ENCODE data around the gene ALDH1L1. TPM values are rescaled to one million over a fixed set of nuclear protein-coding genes. Genes with fewer than 3 reads are reported as not detected.

Gene ALDH1L1
- total and polyA plus RNA-seq, 7 experiments from 2014 or later: not detected

DNA sequence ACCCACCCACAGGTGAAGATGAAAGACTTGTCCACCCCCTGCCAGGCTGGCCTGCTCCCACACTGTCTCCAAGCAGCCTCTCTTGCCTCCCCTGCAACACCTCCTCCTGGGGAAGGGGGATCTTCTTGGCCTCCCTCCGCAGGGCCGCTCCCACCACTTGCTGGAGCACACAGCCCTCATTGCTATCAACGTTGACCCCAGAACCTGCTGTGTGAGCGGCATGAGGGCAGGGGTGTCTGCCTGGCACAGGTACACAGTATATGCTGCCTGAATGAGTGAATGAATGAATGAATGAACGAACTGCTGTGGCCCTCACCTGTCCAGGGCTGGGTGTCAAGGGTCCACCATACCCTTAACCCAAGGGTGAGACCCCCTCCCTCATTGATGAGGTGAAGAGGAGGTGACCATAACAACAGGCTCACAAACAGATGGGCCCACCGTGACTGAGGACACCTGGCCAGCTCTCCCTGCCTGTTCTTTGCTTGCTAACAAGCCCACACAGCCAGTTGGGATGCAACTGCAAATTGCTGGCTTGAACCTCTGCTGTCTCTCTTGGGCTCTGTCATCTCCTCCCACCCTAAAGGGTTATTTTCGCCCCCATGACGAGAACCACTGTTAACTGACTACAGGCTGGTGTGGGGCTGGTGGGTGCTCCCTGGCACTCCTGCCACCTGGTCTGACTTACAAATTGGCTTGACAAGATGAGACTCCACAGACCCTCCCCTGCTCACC lies 118.9 kb downstream of the ALDH1L1 start:
- Mint-ChIP-seq H3K9me3 (no peaks in the 10 kb centered on the region), H3K4me3 (no peak overlapping the region), H3K27ac (no peak overlapping the region), H3K36me3 (peaks cover 0 to 50% (median 6%) of the 10 kb centered on the region in 5 donors), H3K27me3 (no peaks in the 10 kb centered on the region), H3K4me1 (peaks cover 11 to 24% (median 20%) of the 10 kb centered on the region in 7 donors)
- POLR2A ChIA-PET: no interaction called here
- DNase-seq (no peak), ATAC-seq (no peak)
- peaks cover 0 to 7% (median 0%) of the 10 kb centered on the region in 3 experiments for H3K36me3 ChIP-seq (ENCODE audit: control insufficient read depth in 2 of 3, insufficient read depth in 3 of 3, low read length in 3 of 3)
- no peaks in the 10 kb centered on the region for H3K9me3 ChIP-seq (ENCODE audit: control insufficient read depth in 2 of 3, low read length in 3 of 3)
- CTCF ChIA-PET: no interaction called here
- H3K27me3 ChIP-seq (ENCODE audit: control insufficient read depth in 2 of 2, insufficient read depth in 2 of 2, low read length in 2 of 2): no peaks in the 10 kb centered on the region
- intact Hi-C loops (cut with micrococcal nuclease): no loop called here
- H3K27ac ChIP-seq (ENCODE audit: low read depth, low read length): no peak overlapping the region
- peaks cover 7 to 11% of the 10 kb centered on the region in 2 donors for H3K4me1 ChIP-seq (ENCODE audit: control insufficient read depth in 2 of 2, insufficient read depth in 2 of 2, low read length in 2 of 2)
- H3K4me3 ChIP-seq (ENCODE audit: low read length): no peak overlapping the region

DNA sequence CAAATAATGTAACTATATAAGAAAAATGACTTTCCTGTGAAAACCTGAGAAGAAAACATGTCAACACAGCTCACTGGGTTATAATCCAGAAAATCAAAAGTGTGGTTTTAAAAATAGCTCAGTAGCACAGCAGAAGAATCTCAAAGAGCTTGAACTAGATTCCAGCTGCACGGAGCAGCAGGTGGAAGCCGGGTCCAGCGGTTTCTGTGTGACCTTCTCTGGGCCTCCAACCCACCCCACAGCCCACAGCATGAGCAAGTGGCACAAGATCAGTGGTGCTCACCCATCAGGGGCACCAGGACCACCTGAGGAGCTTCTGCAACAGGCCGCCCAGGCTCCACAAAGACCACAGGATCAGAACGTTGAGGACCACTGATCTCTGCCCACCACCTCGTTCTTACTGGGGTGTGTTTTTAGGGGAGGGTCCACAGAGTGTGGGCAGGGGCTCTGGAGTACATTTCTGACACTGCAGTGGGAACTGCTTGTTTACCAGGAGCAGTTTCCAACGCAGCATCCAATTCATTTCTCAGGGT lies 119.7 kb downstream of the ALDH1L1 start:
- Mint-ChIP-seq H3K4me1 (peaks cover 11 to 22% (median 20%) of the 10 kb centered on the region in 7 donors), H3K27me3 (no peaks in the 10 kb centered on the region), H3K36me3 (peaks cover 0 to 43% (median under 1%) of the 10 kb centered on the region in 5 donors), H3K4me3 (no peak overlapping the region), H3K27ac (no peak overlapping the region), H3K9me3 (no peaks in the 10 kb centered on the region)
- Histone ChIP-seq H3K4me1 (ENCODE audit: control insufficient read depth in 2 of 2, insufficient read depth in 2 of 2, low read length in 2 of 2) (peaks cover 7 to 11% of the 10 kb centered on the region in 2 donors), H3K36me3 (ENCODE audit: control insufficient read depth in 2 of 3, insufficient read depth in 3 of 3, low read length in 3 of 3) (peaks cover 0 to 8% (median 0%) of the 10 kb centered on the region in 3 experiments), H3K27ac (ENCODE audit: low read depth, low read length) (no peak overlapping the region), H3K4me3 (ENCODE audit: low read length) (no peak overlapping the region), H3K27me3 (ENCODE audit: control insufficient read depth in 2 of 2, insufficient read depth in 2 of 2, low read length in 2 of 2) (no peaks in the 10 kb centered on the region), H3K9me3 (ENCODE audit: control insufficient read depth in 2 of 3, low read length in 3 of 3) (no peaks in the 10 kb centered on the region)
- ChIA-PET POLR2A (no interaction called here), CTCF (no interaction called here)
- ATAC-seq (no peak), DNase-seq (no peak)
- intact Hi-C loops (cut with micrococcal nuclease): no loop called here

- Mint-ChIP-seq H3K4me1 (peaks cover 7 to 24% (median 16%) of the 10 kb centered on the region in 7 donors), H3K27me3 (no peaks in the 10 kb centered on the region), H3K27ac (peak overlapping the region in 2 of 9 donors; percentile 14 to 52), H3K4me3 (peak overlapping the region in 1 of 10 donors; percentile 70), H3K36me3 (peaks cover 0 to 34% (median 0%) of the 10 kb centered on the region in 5 donors), H3K9me3 (no peaks in the 10 kb centered on the region)
- H3K36me3 ChIP-seq (ENCODE audit: control insufficient read depth in 2 of 3, insufficient read depth in 3 of 3, low read length in 3 of 3): peaks cover 0 to 8% (median 0%) of the 10 kb centered on the region in 3 experiments
- ChIA-PET CTCF (no interaction called here), POLR2A (no interaction called here)
- H3K4me1 ChIP-seq (ENCODE audit: control insufficient read depth in 2 of 2, insufficient read depth in 2 of 2, low read length in 2 of 2): peaks cover 7 to 9% of the 10 kb centered on the region in 2 donors
- H3K4me3 ChIP-seq (ENCODE audit: low read length): no peak overlapping the region
- H3K27ac ChIP-seq (ENCODE audit: low read depth, low read length): no peak overlapping the region
- no peak for DNase-seq
- no peak for ATAC-seq
- intact Hi-C loops (cut with micrococcal nuclease): no loop called here
- H3K9me3 ChIP-seq (ENCODE audit: control insufficient read depth in 2 of 3, low read length in 3 of 3): no peaks in the 10 kb centered on the region
- no peaks in the 10 kb centered on the region for H3K27me3 ChIP-seq (ENCODE audit: control insufficient read depth in 2 of 2, insufficient read depth in 2 of 2, low read length in 2 of 2)
Observed at GRCh38 chr3:126058666-126059065, 121.7 kb downstream of the ALDH1L1 start.

DNA sequence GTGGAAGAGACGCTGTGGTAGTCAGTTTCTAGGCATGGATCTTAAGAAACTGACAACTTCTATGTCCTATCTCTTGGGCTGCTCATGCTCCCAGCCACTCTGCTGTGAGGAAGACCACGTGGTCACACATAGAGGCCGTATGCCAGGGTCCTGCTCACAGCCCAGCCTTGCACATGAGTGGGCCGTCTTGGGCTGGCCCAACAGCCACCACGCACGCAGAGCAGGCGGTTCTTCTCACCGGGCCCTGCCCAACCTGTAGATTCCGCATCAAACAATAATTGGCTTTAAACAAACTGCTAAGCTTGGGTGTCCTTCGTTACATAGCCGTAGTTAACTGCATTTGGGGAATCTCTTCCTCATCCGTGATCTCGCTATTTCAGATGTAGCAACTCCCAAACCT lies 122.5 kb downstream of the ALDH1L1 start:
- Mint-ChIP-seq H3K4me3 (no peak overlapping the region), H3K27ac (peak overlapping the region in 1 of 9 donors; percentile 63), H3K36me3 (peaks cover 0 to 34% (median 0%) of the 10 kb centered on the region in 5 donors), H3K27me3 (no peaks in the 10 kb centered on the region), H3K4me1 (peaks cover 5 to 21% (median 17%) of the 10 kb centered on the region in 7 donors), H3K9me3 (no peaks in the 10 kb centered on the region)
- no peaks in the 10 kb centered on the region for H3K27me3 ChIP-seq (ENCODE audit: control insufficient read depth in 2 of 2, insufficient read depth in 2 of 2, low read length in 2 of 2)
- POLR2A ChIA-PET: no interaction called here
- ATAC-seq (no peak), DNase-seq (no peak)
- H3K36me3 ChIP-seq (ENCODE audit: control insufficient read depth in 2 of 3, insufficient read depth in 3 of 3, low read length in 3 of 3): peaks cover 0 to 8% (median 0%) of the 10 kb centered on the region in 3 experiments
- H3K4me3 ChIP-seq (ENCODE audit: low read length): no peak overlapping the region
- intact Hi-C loops (cut with micrococcal nuclease): no loop called here
- H3K27ac ChIP-seq (ENCODE audit: low read depth, low read length): no peak overlapping the region
- no peaks in the 10 kb centered on the region for H3K9me3 ChIP-seq (ENCODE audit: control insufficient read depth in 2 of 3, low read length in 3 of 3)
- CTCF ChIA-PET: no interaction called here
- peaks cover 0 to 1% of the 10 kb centered on the region in 2 donors for H3K4me1 ChIP-seq (ENCODE audit: control insufficient read depth in 2 of 2, insufficient read depth in 2 of 2, low read length in 2 of 2)

DNA sequence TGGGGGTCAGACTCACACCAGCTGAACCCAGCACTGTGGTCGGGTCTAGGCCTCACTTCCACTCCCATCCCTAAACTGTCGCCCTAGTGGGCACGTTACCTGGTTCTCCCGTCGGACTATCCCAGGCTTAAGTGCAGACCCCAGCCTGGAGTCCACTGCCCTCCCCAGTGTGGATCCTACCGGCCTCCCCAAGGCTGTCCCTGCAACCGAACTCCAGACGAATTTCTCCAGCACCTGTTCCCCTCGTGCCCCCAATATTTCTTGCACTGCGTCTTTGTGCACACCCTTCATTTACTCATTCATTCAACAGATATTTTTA lies 122.9 kb downstream of the ALDH1L1 start:
- DNase-seq: no peak
- ATAC-seq: no peak
- ChIA-PET CTCF (no interaction called here), POLR2A (no interaction called here)
- H3K27ac Mint-ChIP-seq: no peak overlapping the region
- Histone ChIP-seq H3K4me3 (ENCODE audit: low read length) (no peak overlapping the region), H3K4me1 (ENCODE audit: control insufficient read depth in 2 of 2, insufficient read depth in 2 of 2, low read length in 2 of 2) (no peaks in the 10 kb centered on the region), H3K27ac (ENCODE audit: low read depth, low read length) (no peak overlapping the region), H3K27me3 (ENCODE audit: control insufficient read depth in 2 of 2, insufficient read depth in 2 of 2, low read length in 2 of 2) (no peaks in the 10 kb centered on the region), H3K36me3 (ENCODE audit: control insufficient read depth in 2 of 3, insufficient read depth in 3 of 3, low read length in 3 of 3) (peaks cover 0 to 8% (median 0%) of the 10 kb centered on the region in 3 experiments), H3K9me3 (ENCODE audit: control insufficient read depth in 2 of 3, low read length in 3 of 3) (no peaks in the 10 kb centered on the region)
- H3K9me3 Mint-ChIP-seq: no peaks in the 10 kb centered on the region
- peaks cover 0 to 30% (median 0%) of the 10 kb centered on the region in 5 donors for H3K36me3 Mint-ChIP-seq
- intact Hi-C loops (cut with micrococcal nuclease): no loop called here
- no peak overlapping the region for H3K4me3 Mint-ChIP-seq
- H3K4me1 Mint-ChIP-seq: peaks cover 9 to 25% (median 21%) of the 10 kb centered on the region in 7 donors
- no peaks in the 10 kb centered on the region for H3K27me3 Mint-ChIP-seq

DNA sequence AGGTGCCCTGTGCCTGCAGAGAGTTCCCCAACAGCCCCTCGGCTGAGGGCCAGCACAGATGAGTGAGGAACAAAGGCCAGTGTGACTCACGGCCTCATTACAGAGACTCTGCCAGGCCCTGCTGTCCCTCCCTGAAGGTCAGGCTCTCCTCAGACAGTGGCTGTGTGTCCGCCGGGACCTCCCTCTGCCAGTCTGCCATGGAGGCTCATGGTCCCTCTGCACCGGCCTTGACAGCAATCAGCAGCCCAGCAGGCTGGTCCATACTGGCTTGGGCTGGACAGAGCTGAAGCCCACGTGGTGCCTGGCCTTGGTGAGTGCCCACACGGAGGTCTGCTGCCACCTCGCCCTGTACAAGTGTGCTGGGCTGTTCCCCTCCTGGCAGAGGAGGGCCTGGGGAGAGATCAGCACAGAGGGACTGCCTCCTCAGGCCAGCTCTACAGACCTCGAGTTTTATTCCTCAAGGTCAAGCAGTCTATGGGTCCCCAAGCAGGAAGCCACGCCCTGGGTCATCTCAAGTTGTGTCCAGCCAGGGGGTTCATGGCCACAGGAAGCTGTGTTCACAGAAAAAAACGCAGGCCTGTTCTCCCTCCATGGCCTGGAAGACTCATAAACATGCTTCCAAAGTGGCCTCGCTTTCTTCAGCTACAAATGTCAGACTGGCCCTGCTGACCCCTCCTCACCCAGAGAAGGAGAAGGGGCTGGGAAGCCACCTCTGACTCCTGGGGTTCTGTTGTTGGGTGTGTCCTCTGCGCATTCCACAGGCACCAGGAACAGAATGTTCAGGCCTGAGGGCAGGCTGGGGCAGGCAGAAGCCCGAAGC lies 123.5 kb downstream of the ALDH1L1 start:
- H3K36me3 ChIP-seq (ENCODE audit: control insufficient read depth in 2 of 3, insufficient read depth in 3 of 3, low read length in 3 of 3): peaks cover 0 to 8% (median 0%) of the 10 kb centered on the region in 3 experiments
- Mint-ChIP-seq H3K27me3 (no peaks in the 10 kb centered on the region), H3K9me3 (no peaks in the 10 kb centered on the region), H3K4me1 (peaks cover 12 to 28% (median 24%) of the 10 kb centered on the region in 7 donors), H3K36me3 (peaks cover 0 to 25% (median 0%) of the 10 kb centered on the region in 5 donors), H3K27ac (no peak overlapping the region), H3K4me3 (no peak overlapping the region)
- H3K9me3 ChIP-seq (ENCODE audit: control insufficient read depth in 2 of 3, low read length in 3 of 3): no peaks in the 10 kb centered on the region
- no peak overlapping the region for H3K4me3 ChIP-seq (ENCODE audit: low read length)
- ChIA-PET POLR2A (no interaction called here), CTCF (no interaction called here)
- intact Hi-C loops (cut with micrococcal nuclease): no loop called here
- ATAC-seq (no peak), DNase-seq (no peak)
- H3K27me3 ChIP-seq (ENCODE audit: control insufficient read depth in 2 of 2, insufficient read depth in 2 of 2, low read length in 2 of 2): no peaks in the 10 kb centered on the region
- H3K4me1 ChIP-seq (ENCODE audit: control insufficient read depth in 2 of 2, insufficient read depth in 2 of 2, low read length in 2 of 2): no peaks in the 10 kb centered on the region
- H3K27ac ChIP-seq (ENCODE audit: low read depth, low read length): no peak overlapping the region

Data from naive thymus-derived CD4-positive, alpha-beta T cell (primary cell).